Measurements from ENCODE around the gene TREML2. TPM values are rescaled to one million over a fixed set of nuclear protein-coding genes. Genes with fewer than 3 reads are reported as not detected.
"Not testable (repeated sequence)": the region's sequence is repeated elsewhere in the genome, so short reads cannot be mapped to it uniquely, and the experiment has no call there.

The TREML2 gene
- total RNA-seq, 1 donor, result 1.2 TPM

- Histone ChIP-seq H3K27me3 (ENCODE audit: insufficient read depth, low read length) (no peaks in the 10 kb centered on the region), H3K4me3 (ENCODE audit: low read length) (no peak overlapping the region), H3K4me1 (ENCODE audit: insufficient read depth, low read length) (peaks cover 31% of the 10 kb centered on the region), H3K9me3 (ENCODE audit: low read depth, low read length) (peaks cover 8% of the 10 kb centered on the region)
Measured at GRCh38 chr6:41193171-41193734, 7.7 kb downstream of the TREML2 start.

- Histone ChIP-seq H3K4me1 (ENCODE audit: insufficient read depth, low read length) (peaks cover 34% of the 10 kb centered on the region), H3K4me3 (ENCODE audit: low read length) (no peak overlapping the region), H3K27me3 (ENCODE audit: insufficient read depth, low read length) (no peaks in the 10 kb centered on the region), H3K9me3 (ENCODE audit: low read depth, low read length) (peaks cover 8% of the 10 kb centered on the region)
Measured at GRCh38 chr6:41191569-41191968, 9.4 kb downstream of the TREML2 start.

GRCh38 chr6:41190791-41191190, 10.2 kb downstream of the TREML2 start:
- Histone ChIP-seq H3K27me3 (ENCODE audit: insufficient read depth, low read length) (no peaks in the 10 kb centered on the region), H3K4me3 (ENCODE audit: low read length) (no peak overlapping the region), H3K4me1 (ENCODE audit: insufficient read depth, low read length) (peaks cover 41% of the 10 kb centered on the region), H3K9me3 (ENCODE audit: low read depth, low read length) (peaks cover 8% of the 10 kb centered on the region)

- Histone ChIP-seq H3K4me3 (ENCODE audit: low read length) (no peak overlapping the region), H3K9me3 (ENCODE audit: low read depth, low read length) (peaks cover 8% of the 10 kb centered on the region), H3K4me1 (ENCODE audit: insufficient read depth, low read length) (peaks cover 42% of the 10 kb centered on the region), H3K27me3 (ENCODE audit: insufficient read depth, low read length) (no peaks in the 10 kb centered on the region)
Measured at GRCh38 chr6:41189967-41190366, 11.0 kb downstream of the TREML2 start.

GRCh38 chr6:41189046-41189445, 11.9 kb downstream of the TREML2 start:
- H3K9me3 ChIP-seq (ENCODE audit: low read depth, low read length); H3K4me3 ChIP-seq (ENCODE audit: low read length); H3K27me3 ChIP-seq (ENCODE audit: insufficient read depth, low read length): not testable (repeated sequence)
- H3K4me1 ChIP-seq (ENCODE audit: insufficient read depth, low read length), result peaks cover 45% of the 10 kb centered on the region

GRCh38 chr6:41187924-41188886, 12.7 kb downstream of the TREML2 start:
- Histone ChIP-seq H3K9me3 (ENCODE audit: low read depth, low read length) (peaks cover 8% of the 10 kb centered on the region), H3K4me1 (ENCODE audit: insufficient read depth, low read length) (peaks cover 47% of the 10 kb centered on the region), H3K27me3 (ENCODE audit: insufficient read depth, low read length) (no peaks in the 10 kb centered on the region), H3K4me3 (ENCODE audit: low read length) (no peak overlapping the region)

GRCh38 chr6:41186031-41186562, 14.9 kb downstream of the TREML2 start:
- Histone ChIP-seq H3K27me3 (ENCODE audit: insufficient read depth, low read length) (no peaks in the 10 kb centered on the region), H3K4me1 (ENCODE audit: insufficient read depth, low read length) (peaks cover 60% of the 10 kb centered on the region), H3K9me3 (ENCODE audit: low read depth, low read length) (peaks cover 8% of the 10 kb centered on the region), H3K4me3 (ENCODE audit: low read length) (no peak overlapping the region)

- peaks cover 4% of the 10 kb centered on the region for H3K9me3 ChIP-seq (ENCODE audit: low read depth, low read length)
- no peak overlapping the region for H3K4me3 ChIP-seq (ENCODE audit: low read length)
- H3K27me3 ChIP-seq (ENCODE audit: insufficient read depth, low read length), result no peaks in the 10 kb centered on the region
- peaks cover 60% of the 10 kb centered on the region for H3K4me1 ChIP-seq (ENCODE audit: insufficient read depth, low read length)
Measured at GRCh38 chr6:41184761-41185160, 16.2 kb downstream of the TREML2 start.

GRCh38 chr6:41182069-41183034, 18.6 kb downstream of the TREML2 start:
- Histone ChIP-seq H3K4me3 (ENCODE audit: low read length) (no peak overlapping the region), H3K27me3 (ENCODE audit: insufficient read depth, low read length) (no peaks in the 10 kb centered on the region)

GRCh38 chr6:41181566-41181965, 19.4 kb downstream of the TREML2 start:
- Histone ChIP-seq H3K27me3 (ENCODE audit: insufficient read depth, low read length) (peaks cover 5% of the 10 kb centered on the region), H3K9me3 (ENCODE audit: low read depth, low read length) (no peaks in the 10 kb centered on the region), H3K4me1 (ENCODE audit: insufficient read depth, low read length) (peaks cover 38% of the 10 kb centered on the region), H3K4me3 (ENCODE audit: low read length) (no peak overlapping the region)

More at GRCh38 chr6:41182069-41183034, 18.6 kb downstream of the TREML2 start:
- Histone ChIP-seq H3K9me3 (ENCODE audit: low read depth, low read length) (no peaks in the 10 kb centered on the region), H3K4me1 (ENCODE audit: insufficient read depth, low read length) (peaks cover 46% of the 10 kb centered on the region)

GRCh38 chr6:41179163-41179562, 21.8 kb downstream of the TREML2 start:
- H3K4me3 ChIP-seq (ENCODE audit: low read length), result no peak overlapping the region
- H3K4me1 ChIP-seq (ENCODE audit: insufficient read depth, low read length), result peaks cover 19% of the 10 kb centered on the region
- H3K27me3 ChIP-seq (ENCODE audit: insufficient read depth, low read length), result peaks cover 7% of the 10 kb centered on the region
- no peaks in the 10 kb centered on the region for H3K9me3 ChIP-seq (ENCODE audit: low read depth, low read length)

- H3K4me3 ChIP-seq (ENCODE audit: low read length), result no peak overlapping the region
Measured at GRCh38 chr6:41177695-41178094, 23.3 kb downstream of the TREML2 start.

GRCh38 chr6:41177287-41177686, 23.7 kb downstream of the TREML2 start:
- no peaks in the 10 kb centered on the region for H3K9me3 ChIP-seq (ENCODE audit: low read depth, low read length)
- H3K4me1 ChIP-seq (ENCODE audit: insufficient read depth, low read length), result peaks cover 8% of the 10 kb centered on the region
- no peak overlapping the region for H3K4me3 ChIP-seq (ENCODE audit: low read length)
- peaks cover 7% of the 10 kb centered on the region for H3K27me3 ChIP-seq (ENCODE audit: insufficient read depth, low read length)

More at GRCh38 chr6:41177695-41178094, 23.3 kb downstream of the TREML2 start:
- H3K27me3 ChIP-seq (ENCODE audit: insufficient read depth, low read length), result peaks cover 7% of the 10 kb centered on the region
- H3K4me1 ChIP-seq (ENCODE audit: insufficient read depth, low read length), result peaks cover 12% of the 10 kb centered on the region
- H3K9me3 ChIP-seq (ENCODE audit: low read depth, low read length), result no peaks in the 10 kb centered on the region

GRCh38 chr6:41176189-41176588, 24.8 kb downstream of the TREML2 start:
- H3K4me1 ChIP-seq (ENCODE audit: insufficient read depth, low read length), result no peaks in the 10 kb centered on the region
- no peaks in the 10 kb centered on the region for H3K9me3 ChIP-seq (ENCODE audit: low read depth, low read length)
- no peak overlapping the region for H3K4me3 ChIP-seq (ENCODE audit: low read length)
- peaks cover 7% of the 10 kb centered on the region for H3K27me3 ChIP-seq (ENCODE audit: insufficient read depth, low read length)
